ENCODE data around the gene YPEL5. TPM values are rescaled to one million over a fixed set of nuclear protein-coding genes. Genes with fewer than 3 reads are reported as not detected.

YPEL5 gene
- total and polyA plus RNA-seq, 2 experiments from 2014 or later: 94.4 to 98.3 TPM

GRCh38 chr2:30134582-30134981, 12.2 kb upstream of the YPEL5 start:
- TF ChIP-seq EZH2phosphoT487 (IDR thresholded peaks at IDR 0.05; ENCODE audit: low read depth, severe bottlenecking, unreplicated experiment): no peak
- TF ChIP-seq EZH2 (IDR thresholded peaks at IDR 0.05; ENCODE audit: borderline replicate concordance): no peak
- TF ChIP-seq, protein P1, sequence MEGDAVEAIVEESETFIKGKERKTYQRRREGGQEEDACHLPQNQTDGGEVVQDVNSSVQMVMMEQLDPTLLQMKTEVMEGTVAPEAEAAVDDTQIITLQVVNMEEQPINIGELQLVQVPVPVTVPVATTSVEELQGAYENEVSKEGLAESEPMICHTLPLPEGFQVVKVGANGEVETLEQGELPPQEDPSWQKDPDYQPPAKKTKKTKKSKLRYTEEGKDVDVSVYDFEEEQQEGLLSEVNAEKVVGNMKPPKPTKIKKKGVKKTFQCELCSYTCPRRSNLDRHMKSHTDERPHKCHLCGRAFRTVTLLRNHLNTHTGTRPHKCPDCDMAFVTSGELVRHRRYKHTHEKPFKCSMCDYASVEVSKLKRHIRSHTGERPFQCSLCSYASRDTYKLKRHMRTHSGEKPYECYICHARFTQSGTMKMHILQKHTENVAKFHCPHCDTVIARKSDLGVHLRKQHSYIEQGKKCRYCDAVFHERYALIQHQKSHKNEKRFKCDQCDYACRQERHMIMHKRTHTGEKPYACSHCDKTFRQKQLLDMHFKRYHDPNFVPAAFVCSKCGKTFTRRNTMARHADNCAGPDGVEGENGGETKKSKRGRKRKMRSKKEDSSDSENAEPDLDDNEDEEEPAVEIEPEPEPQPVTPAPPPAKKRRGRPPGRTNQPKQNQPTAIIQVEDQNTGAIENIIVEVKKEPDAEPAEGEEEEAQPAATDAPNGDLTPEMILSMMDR (IDR thresholded peaks at IDR 0.05; ENCODE audit: poor library complexity): no peak
- H3K9me3 ChIP-seq (ENCODE audit: low read depth): no peaks in the 10 kb centered on the region
- H4K20me1 ChIP-seq (ENCODE audit: insufficient read depth, poor library complexity, severe bottlenecking): no peaks in the 10 kb centered on the region
- WGBS (ENCODE audit: low lambda C conversion rate, missing lambda C conversion rate): 78% methylated on average over 5 of the region's 5 CpGs
- H3K9me2 ChIP-seq (replicated peaks; ENCODE audit: insufficient read depth): no peaks in the 10 kb centered on the region
- no peak for DNase-seq (ENCODE audit: low spot score)
- no peaks in the 10 kb centered on the region for H3K36me3 ChIP-seq (replicated peaks; ENCODE audit: insufficient read depth, low read depth)
- H3K4me2 ChIP-seq: no peak overlapping the region
- H3K4me1 ChIP-seq (ENCODE audit: insufficient read depth): no peaks in the 10 kb centered on the region
- no peaks in the 10 kb centered on the region for H3K27me3 ChIP-seq
- H3K4me3 ChIP-seq: no peak overlapping the region
- no peak overlapping the region for H2AFZ ChIP-seq
- H3K79me2 ChIP-seq: no peaks in the 10 kb centered on the region
- no peak overlapping the region for H3K27ac ChIP-seq

GRCh38 chr2:30135541-30135940, 11.3 kb upstream of the YPEL5 start:
- TF ChIP-seq EZH2phosphoT487 (IDR thresholded peaks at IDR 0.05; ENCODE audit: low read depth, severe bottlenecking, unreplicated experiment): no peak
- TF ChIP-seq, protein P1 (IDR thresholded peaks at IDR 0.05; ENCODE audit: poor library complexity): no peak
- TF ChIP-seq EZH2 (IDR thresholded peaks at IDR 0.05; ENCODE audit: borderline replicate concordance): no peak
- Histone ChIP-seq H3K79me2 (no peaks in the 10 kb centered on the region), H3K9me3 (ENCODE audit: low read depth) (no peaks in the 10 kb centered on the region), H3K27me3 (no peaks in the 10 kb centered on the region), H3K4me1 (ENCODE audit: insufficient read depth) (no peaks in the 10 kb centered on the region), H4K20me1 (ENCODE audit: insufficient read depth, poor library complexity, severe bottlenecking) (no peaks in the 10 kb centered on the region), H3K9me2 (replicated peaks; ENCODE audit: insufficient read depth) (no peaks in the 10 kb centered on the region), H3K4me2 (no peak overlapping the region), H3K27ac (no peak overlapping the region), H3K36me3 (replicated peaks; ENCODE audit: insufficient read depth, low read depth) (no peaks in the 10 kb centered on the region), H3K4me3 (no peak overlapping the region), H2AFZ (no peak overlapping the region)
- DNase-seq (ENCODE audit: low spot score): no peak
- WGBS (ENCODE audit: low lambda C conversion rate, missing lambda C conversion rate): 60% methylated on average over 3 of the region's 3 CpGs

GRCh38 chr2:30136764-30137444, 9.9 kb upstream of the YPEL5 start:
- Histone ChIP-seq H3K4me3 (no peak overlapping the region), H3K4me2 (no peak overlapping the region), H3K27ac (no peak overlapping the region), H3K79me2 (no peaks in the 10 kb centered on the region), H3K4me1 (ENCODE audit: insufficient read depth) (no peaks in the 10 kb centered on the region), H4K20me1 (ENCODE audit: insufficient read depth, poor library complexity, severe bottlenecking) (no peaks in the 10 kb centered on the region), H3K27me3 (no peaks in the 10 kb centered on the region), H3K9me2 (replicated peaks; ENCODE audit: insufficient read depth) (no peaks in the 10 kb centered on the region), H3K36me3 (replicated peaks; ENCODE audit: insufficient read depth, low read depth) (no peaks in the 10 kb centered on the region), H3K9me3 (ENCODE audit: low read depth) (no peaks in the 10 kb centered on the region), H2AFZ (no peak overlapping the region)
- DNase-seq (ENCODE audit: low spot score): no peak
- WGBS (ENCODE audit: low lambda C conversion rate, missing lambda C conversion rate): 88% methylated on average over 10 of the region's 10 CpGs
- TF ChIP-seq, protein P1 (IDR thresholded peaks at IDR 0.05; ENCODE audit: poor library complexity): no peak
- TF ChIP-seq EZH2 (IDR thresholded peaks at IDR 0.05; ENCODE audit: borderline replicate concordance) (no peak), EZH2phosphoT487 (IDR thresholded peaks at IDR 0.05; ENCODE audit: low read depth, severe bottlenecking, unreplicated experiment) (no peak)

Measured in hepatocyte (in vitro differentiated cells).